ENCODE results near the gene IL3RA. TPM values are rescaled to one million over a fixed set of nuclear protein-coding genes. Genes with fewer than 3 reads are reported as not detected.
A peak's percentile ranks its signal among the peaks of the same experiment; 100 is the strongest.

IL3RA gene
- total and polyA plus RNA-seq, 8 donors = 0.57 to 7.6 (median 2.0) TPM

DNA sequence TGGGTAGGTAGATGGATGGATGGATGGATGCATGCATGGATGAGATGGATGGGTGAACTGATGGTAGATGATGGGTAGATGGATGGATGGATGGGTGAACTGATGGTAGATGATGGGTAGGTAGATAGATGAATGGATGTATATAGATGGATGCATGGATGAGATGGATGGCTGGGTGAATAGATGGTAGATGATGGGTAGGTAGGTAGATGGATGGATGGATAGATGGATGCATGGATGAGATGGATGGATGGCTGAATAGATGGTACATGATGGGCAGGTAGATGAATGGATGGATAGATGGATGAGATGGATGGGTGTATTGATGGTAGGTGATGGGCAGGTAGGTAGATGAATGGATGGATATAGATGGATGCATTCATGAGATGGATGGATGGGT, 70.5 kb downstream of the IL3RA start:
- Histone ChIP-seq H3K27ac (no peak overlapping the region), H3K27me3 (no peaks in the 10 kb centered on the region), H3K9me3 (no peaks in the 10 kb centered on the region), H3K4me3 (no peak overlapping the region), H3K4me1 (no peaks in the 10 kb centered on the region), H3K36me3 (peaks cover 0 to 8% (median 0%) of the 10 kb centered on the region in 3 donors)
- no peak for ATAC-seq
- TF ChIP-seq, protein P1, sequence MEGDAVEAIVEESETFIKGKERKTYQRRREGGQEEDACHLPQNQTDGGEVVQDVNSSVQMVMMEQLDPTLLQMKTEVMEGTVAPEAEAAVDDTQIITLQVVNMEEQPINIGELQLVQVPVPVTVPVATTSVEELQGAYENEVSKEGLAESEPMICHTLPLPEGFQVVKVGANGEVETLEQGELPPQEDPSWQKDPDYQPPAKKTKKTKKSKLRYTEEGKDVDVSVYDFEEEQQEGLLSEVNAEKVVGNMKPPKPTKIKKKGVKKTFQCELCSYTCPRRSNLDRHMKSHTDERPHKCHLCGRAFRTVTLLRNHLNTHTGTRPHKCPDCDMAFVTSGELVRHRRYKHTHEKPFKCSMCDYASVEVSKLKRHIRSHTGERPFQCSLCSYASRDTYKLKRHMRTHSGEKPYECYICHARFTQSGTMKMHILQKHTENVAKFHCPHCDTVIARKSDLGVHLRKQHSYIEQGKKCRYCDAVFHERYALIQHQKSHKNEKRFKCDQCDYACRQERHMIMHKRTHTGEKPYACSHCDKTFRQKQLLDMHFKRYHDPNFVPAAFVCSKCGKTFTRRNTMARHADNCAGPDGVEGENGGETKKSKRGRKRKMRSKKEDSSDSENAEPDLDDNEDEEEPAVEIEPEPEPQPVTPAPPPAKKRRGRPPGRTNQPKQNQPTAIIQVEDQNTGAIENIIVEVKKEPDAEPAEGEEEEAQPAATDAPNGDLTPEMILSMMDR (IDR thresholded peaks at IDR 0.05) = no peak
- FAIRE-seq = no peak
- intact Hi-C loops (cut with DNase I) = no loop called here
- no peak for DNase-seq

DNA sequence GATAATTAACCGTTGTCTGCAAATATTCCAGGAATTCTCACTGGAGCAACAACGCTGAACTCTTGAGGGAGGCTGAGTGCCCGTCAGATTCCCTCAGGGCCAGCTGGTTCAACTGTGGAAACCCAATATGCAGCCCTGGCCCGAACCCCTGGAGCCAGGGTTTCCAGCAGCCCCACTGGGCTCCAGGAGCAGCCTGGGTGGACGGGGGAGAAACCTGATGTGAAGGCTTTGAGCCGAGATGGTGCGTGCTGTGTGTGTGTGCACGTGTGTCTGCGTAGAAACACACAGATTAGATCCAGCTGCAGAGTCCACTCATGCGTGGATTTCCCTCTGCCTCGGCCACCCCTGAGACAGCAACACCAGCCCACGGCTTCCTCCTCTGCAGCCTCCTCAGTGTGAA, 74.7 kb downstream of the IL3RA start:
- WGBS, 2 donors = 80 to 84% methylated on average over 12 of the region's 12 CpGs
- TF ChIP-seq, protein P1 (IDR thresholded peaks at IDR 0.05) = no peak
- Histone ChIP-seq H3K27me3 (no peaks in the 10 kb centered on the region), H3K4me3 (no peak overlapping the region), H3K9me3 (no peaks in the 10 kb centered on the region), H3K36me3 (peaks cover 0 to 12% (median 0%) of the 10 kb centered on the region in 3 donors), H3K27ac (no peak overlapping the region), H3K4me1 (no peaks in the 10 kb centered on the region)
- peak in 2 of 6 donors; percentile 18 to 35 for DNase-seq
- intact Hi-C loops (cut with DNase I) = no loop called here
- FAIRE-seq = no peak
- ATAC-seq = no peak

DNA sequence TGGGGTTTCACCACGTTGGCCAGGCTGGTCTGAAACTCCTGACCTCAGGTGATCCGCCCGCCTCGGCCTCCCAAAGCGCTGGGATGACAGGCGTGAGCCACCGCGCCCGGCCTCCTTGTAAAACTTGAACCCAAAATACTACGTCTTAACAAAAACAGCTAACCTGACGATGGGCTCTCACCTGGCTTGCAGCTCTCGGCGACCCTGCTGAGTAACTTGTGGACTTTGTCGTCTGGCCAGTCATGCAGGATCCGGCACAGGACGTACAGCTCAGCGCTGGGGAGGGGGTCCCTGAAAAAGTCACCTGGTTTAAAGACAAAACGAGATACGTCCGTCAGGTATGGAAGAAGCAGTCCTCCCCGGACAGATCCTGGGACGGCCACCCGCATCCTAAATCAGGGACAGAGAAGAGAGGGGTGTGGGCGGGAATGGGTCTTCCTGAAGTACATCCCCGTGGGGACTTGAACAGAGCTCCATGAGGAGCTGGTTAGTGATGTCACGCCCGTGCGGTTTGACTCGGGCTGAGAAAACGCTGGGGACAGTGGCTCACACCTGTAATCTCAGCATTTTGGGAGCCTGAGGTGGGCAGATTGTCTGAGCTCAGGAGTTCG, 76.1 kb downstream of the IL3RA start:
- no peak overlapping the region for H3K27ac ChIP-seq
- intact Hi-C loops (cut with DNase I) = no loop called here
- TF ChIP-seq, protein P1 (IDR thresholded peaks at IDR 0.05) = no peak
- ATAC-seq (no peak), FAIRE-seq (no peak), DNase-seq (peak in 2 of 6 donors; percentile 22 to 36)
- H3K27me3 ChIP-seq = no peaks in the 10 kb centered on the region
- H3K36me3 ChIP-seq = peaks cover 0 to 6% (median 0%) of the 10 kb centered on the region in 3 donors
- H3K9me3 ChIP-seq = no peaks in the 10 kb centered on the region
- 90% methylated on average over 31 of the region's 31 CpGs for WGBS, 2 donors
- no peaks in the 10 kb centered on the region for H3K4me1 ChIP-seq
- no peak overlapping the region for H3K4me3 ChIP-seq

DNA sequence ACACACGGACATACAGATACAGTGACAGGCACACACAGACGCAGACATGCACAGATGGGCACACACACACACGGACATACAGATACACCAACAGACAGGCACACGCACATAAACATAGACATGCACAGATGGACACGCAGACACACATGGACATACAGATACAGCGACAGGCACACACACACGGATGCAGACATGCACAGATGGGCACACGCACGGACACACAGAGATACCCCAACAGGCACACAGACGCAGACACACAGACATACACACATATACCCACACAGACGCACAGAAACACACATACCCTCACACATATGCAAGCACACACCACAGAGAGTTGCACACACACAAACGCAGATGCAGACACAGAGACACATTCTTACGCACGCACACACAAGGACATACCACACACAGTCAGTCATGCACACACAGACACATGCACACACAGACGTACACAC, 79.8 kb downstream of the IL3RA start:
- Histone ChIP-seq H3K27me3 (no peaks in the 10 kb centered on the region), H3K4me3 (no peak overlapping the region), H3K27ac (no peak overlapping the region), H3K9me3 (no peaks in the 10 kb centered on the region), H3K4me1 (no peaks in the 10 kb centered on the region), H3K36me3 (peaks cover 0 to 5% (median 0%) of the 10 kb centered on the region in 3 donors)
- DNase-seq (peak in 2 of 6 donors; percentile 2 to 12), ATAC-seq (no peak), FAIRE-seq (no peak)
- TF ChIP-seq, protein P1 (IDR thresholded peaks at IDR 0.05) = no peak
- intact Hi-C loops (cut with DNase I) = no loop called here
- 69 to 82% methylated on average over 15 of the region's 15 CpGs for WGBS, 2 donors

DNA sequence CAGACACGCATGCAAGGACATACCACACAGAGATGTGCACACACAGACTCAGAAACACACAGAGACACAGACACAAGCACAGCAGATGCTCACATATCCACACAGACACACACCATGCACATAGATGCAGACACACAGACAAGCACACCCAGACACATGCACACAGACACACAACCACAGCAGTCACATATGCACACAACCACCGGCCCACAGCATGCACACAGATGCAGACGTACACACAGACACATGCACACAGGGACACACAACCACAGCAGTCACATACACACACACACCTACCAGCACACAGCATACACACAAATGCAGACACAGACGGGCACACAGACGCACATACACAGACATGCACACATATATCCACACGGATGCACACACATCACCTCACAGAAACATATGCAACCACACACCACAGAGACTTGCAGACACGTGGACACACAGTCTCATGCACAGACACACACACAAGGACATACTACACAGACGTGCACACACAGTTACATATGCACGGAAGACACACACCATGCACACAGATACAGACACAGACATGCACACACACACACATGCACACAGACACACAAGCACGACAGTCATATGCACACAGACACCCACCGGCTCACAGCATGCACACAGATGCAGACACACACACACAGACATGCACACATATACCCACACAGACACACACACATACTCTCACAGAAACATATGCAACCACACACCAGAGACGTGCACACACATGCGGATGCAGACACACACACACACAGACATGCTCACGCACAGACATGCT, 80.6 kb downstream of the IL3RA start:
- H3K4me3 ChIP-seq = no peak overlapping the region
- no peaks in the 10 kb centered on the region for H3K4me1 ChIP-seq
- no peak overlapping the region for H3K27ac ChIP-seq
- ATAC-seq (no peak), FAIRE-seq (no peak), DNase-seq (peak in 2 of 6 donors; percentile 12 to 16)
- peaks cover 0 to 5% (median 0%) of the 10 kb centered on the region in 3 donors for H3K36me3 ChIP-seq
- 76 to 87% methylated on average over 14 of the region's 14 CpGs for WGBS, 2 donors
- H3K9me3 ChIP-seq = no peaks in the 10 kb centered on the region
- no peaks in the 10 kb centered on the region for H3K27me3 ChIP-seq
- intact Hi-C loops (cut with DNase I) = no loop called here
- TF ChIP-seq, protein P1 (IDR thresholded peaks at IDR 0.05) = no peak

All from pancreas (tissue), 10 donors.